Fibroblast of lung (primary cell): ENCODE data around the gene NAA60.

Experiments used
- CTCF ChIP-seq, 2 donors: IDR thresholded peaks in 1 of 2; conservative IDR thresholded peaks in 1 of 2; 1 replicate in 1 of 2; 2 replicates in 1 of 2; pipeline ENCODE4 v1.5.1; 2011 to 2012; ENCODE audit warnings: low read length in 2 of 2, control low read depth in 1 of 2, inconsistent platforms in 1 of 2, low read depth in 1 of 2, mild to moderate bottlenecking in 1 of 2
- EZH2 ChIP-seq: IDR thresholded peaks from 2 replicates; pipeline ENCODE4 v1.5.1; 2012; ENCODE audit warnings: low read length, control low read depth, mild to moderate bottlenecking; ENCODE audit errors: missing control alignments

DNA sequence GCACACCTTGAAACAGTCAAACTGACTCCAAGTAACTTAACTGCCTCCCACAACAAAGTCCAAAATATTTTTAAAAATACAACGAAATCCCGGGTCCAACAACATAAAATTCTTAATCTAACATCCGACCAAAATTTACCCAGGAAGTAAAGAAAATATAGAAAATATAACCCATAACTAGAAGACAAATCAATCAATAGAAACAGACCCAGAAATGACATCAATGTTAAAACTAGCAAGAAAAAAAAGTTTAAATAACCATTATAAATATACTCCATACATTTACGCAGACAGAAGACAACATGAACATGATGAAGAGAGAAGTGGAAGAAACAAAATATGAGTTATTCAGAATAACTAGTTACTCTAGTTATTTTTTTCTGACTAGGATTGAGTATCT is 3.8 kb upstream of the NAA60 start:
- TF ChIP-seq CTCF (conservative IDR thresholded peaks at IDR 0.05 in 1 of 2, IDR thresholded peaks at IDR 0.05 in 1 of 2; ENCODE audit: low read depth in 1 of 2, low read length in 2 of 2) (no peak), EZH2 (no peak)
